ENCODE results near the gene CXCL12.

DNA sequence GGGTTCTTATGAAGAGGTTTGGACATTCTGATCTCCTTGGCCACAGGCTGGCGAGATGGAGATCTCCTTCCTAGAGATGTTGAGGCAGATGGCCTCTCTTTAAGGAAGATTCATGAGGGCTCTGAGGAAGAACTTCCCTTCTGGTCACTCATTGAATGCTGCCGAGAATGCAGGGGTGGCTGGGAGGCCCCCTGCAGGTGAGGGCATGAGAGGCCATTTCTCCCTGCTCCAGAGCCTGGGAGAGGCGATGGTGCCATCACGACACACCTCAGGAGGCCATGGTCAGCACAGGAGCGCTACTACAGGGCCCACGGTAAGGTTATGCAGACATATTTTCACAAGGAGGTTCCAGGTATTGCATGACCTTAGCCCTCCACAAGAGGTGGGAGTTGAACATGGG, 40.2 kb downstream of the CXCL12 start:
- TF ChIP-seq NR2F2 (IDR thresholded peaks at IDR 0.05) (no peak), EGR1 (IDR thresholded peaks at IDR 0.05; ENCODE audit: low read depth in 2 of 2) (no peak), TAF1 (conservative IDR thresholded peaks at IDR 0.05) (no peak), GABPA (IDR thresholded peaks at IDR 0.05 in 1 of 2, conservative IDR thresholded peaks at IDR 0.05 in 1 of 2) (no peak), RAD21 (IDR thresholded peaks at IDR 0.05) (no peak), RXRA (IDR thresholded peaks at IDR 0.05) (no peak)
- TF ChIP-seq, protein P1, sequence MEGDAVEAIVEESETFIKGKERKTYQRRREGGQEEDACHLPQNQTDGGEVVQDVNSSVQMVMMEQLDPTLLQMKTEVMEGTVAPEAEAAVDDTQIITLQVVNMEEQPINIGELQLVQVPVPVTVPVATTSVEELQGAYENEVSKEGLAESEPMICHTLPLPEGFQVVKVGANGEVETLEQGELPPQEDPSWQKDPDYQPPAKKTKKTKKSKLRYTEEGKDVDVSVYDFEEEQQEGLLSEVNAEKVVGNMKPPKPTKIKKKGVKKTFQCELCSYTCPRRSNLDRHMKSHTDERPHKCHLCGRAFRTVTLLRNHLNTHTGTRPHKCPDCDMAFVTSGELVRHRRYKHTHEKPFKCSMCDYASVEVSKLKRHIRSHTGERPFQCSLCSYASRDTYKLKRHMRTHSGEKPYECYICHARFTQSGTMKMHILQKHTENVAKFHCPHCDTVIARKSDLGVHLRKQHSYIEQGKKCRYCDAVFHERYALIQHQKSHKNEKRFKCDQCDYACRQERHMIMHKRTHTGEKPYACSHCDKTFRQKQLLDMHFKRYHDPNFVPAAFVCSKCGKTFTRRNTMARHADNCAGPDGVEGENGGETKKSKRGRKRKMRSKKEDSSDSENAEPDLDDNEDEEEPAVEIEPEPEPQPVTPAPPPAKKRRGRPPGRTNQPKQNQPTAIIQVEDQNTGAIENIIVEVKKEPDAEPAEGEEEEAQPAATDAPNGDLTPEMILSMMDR (IDR thresholded peaks at IDR 0.05; ENCODE audit: low read depth, low read length, missing input control) = no peak
- TF ChIP-seq, protein P2, sequence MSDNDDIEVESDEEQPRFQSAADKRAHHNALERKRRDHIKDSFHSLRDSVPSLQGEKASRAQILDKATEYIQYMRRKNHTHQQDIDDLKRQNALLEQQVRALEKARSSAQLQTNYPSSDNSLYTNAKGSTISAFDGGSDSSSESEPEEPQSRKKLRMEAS (IDR thresholded peaks at IDR 0.05) = no peak
- TF ChIP-seq, protein P3, sequence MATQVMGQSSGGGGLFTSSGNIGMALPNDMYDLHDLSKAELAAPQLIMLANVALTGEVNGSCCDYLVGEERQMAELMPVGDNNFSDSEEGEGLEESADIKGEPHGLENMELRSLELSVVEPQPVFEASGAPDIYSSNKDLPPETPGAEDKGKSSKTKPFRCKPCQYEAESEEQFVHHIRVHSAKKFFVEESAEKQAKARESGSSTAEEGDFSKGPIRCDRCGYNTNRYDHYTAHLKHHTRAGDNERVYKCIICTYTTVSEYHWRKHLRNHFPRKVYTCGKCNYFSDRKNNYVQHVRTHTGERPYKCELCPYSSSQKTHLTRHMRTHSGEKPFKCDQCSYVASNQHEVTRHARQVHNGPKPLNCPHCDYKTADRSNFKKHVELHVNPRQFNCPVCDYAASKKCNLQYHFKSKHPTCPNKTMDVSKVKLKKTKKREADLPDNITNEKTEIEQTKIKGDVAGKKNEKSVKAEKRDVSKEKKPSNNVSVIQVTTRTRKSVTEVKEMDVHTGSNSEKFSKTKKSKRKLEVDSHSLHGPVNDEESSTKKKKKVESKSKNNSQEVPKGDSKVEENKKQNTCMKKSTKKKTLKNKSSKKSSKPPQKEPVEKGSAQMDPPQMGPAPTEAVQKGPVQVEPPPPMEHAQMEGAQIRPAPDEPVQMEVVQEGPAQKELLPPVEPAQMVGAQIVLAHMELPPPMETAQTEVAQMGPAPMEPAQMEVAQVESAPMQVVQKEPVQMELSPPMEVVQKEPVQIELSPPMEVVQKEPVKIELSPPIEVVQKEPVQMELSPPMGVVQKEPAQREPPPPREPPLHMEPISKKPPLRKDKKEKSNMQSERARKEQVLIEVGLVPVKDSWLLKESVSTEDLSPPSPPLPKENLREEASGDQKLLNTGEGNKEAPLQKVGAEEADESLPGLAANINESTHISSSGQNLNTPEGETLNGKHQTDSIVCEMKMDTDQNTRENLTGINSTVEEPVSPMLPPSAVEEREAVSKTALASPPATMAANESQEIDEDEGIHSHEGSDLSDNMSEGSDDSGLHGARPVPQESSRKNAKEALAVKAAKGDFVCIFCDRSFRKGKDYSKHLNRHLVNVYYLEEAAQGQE (IDR thresholded peaks at IDR 0.05) = no peak
